Measurements from ENCODE around the gene LRRTM4.

LRRTM4 gene

GRCh38 chr2:77028032-77028600 is 494.1 kb downstream of the LRRTM4 start:
- FAIRE-seq = no peak
- TF ChIP-seq POLR2A (IDR thresholded peaks at IDR 0.05; ENCODE audit: low read depth, low read length) (no peak), POU2F2 (IDR thresholded peaks at IDR 0.05; ENCODE audit: low read depth, low read length) (no peak), PAX5 (IDR thresholded peaks at IDR 0.05; ENCODE audit: insufficient read depth, low read length, severe bottlenecking) (no peak), TAF1 (IDR thresholded peaks at IDR 0.05; ENCODE audit: low read depth, low read length) (no peak), SPI1 (IDR thresholded peaks at IDR 0.05; ENCODE audit: low read depth, low read length) (no peak), POLR2AphosphoS5 (IDR thresholded peaks at IDR 0.05; ENCODE audit: low read depth, low read length) (no peak)

GRCh38 chr2:77025714-77026113 is 496.5 kb downstream of the LRRTM4 start:
- DNase-seq (ENCODE audit: insufficient read length, low spot score) (no peak), FAIRE-seq (no peak)
- TF ChIP-seq POLR2AphosphoS5 (IDR thresholded peaks at IDR 0.05; ENCODE audit: low read depth, low read length) = no peak
- TF ChIP-seq TAF1 (IDR thresholded peaks at IDR 0.05; ENCODE audit: low read depth, low read length) = no peak
- TF ChIP-seq POLR2A (IDR thresholded peaks at IDR 0.05; ENCODE audit: low read depth, low read length) = no peak
- no peak for TF ChIP-seq POU2F2 (IDR thresholded peaks at IDR 0.05; ENCODE audit: low read depth, low read length)
- no peak for TF ChIP-seq SPI1 (IDR thresholded peaks at IDR 0.05; ENCODE audit: low read depth, low read length)
- TF ChIP-seq PAX5 (IDR thresholded peaks at IDR 0.05; ENCODE audit: insufficient read depth, low read length, severe bottlenecking) = no peak

More at GRCh38 chr2:77028032-77028600, 494.1 kb downstream of the LRRTM4 start:
- DNase-seq (ENCODE audit: insufficient read length, low spot score) = no peak

- TF ChIP-seq POLR2A (IDR thresholded peaks at IDR 0.05; ENCODE audit: low read depth, low read length) = no peak
- no peak for TF ChIP-seq POLR2AphosphoS5 (IDR thresholded peaks at IDR 0.05; ENCODE audit: low read depth, low read length)
- TF ChIP-seq POU2F2 (IDR thresholded peaks at IDR 0.05; ENCODE audit: low read depth, low read length) = no peak
- TF ChIP-seq PAX5 (IDR thresholded peaks at IDR 0.05; ENCODE audit: insufficient read depth, low read length, severe bottlenecking) = no peak
- TF ChIP-seq SPI1 (IDR thresholded peaks at IDR 0.05; ENCODE audit: low read depth, low read length) = no peak
- TF ChIP-seq TAF1 (IDR thresholded peaks at IDR 0.05; ENCODE audit: low read depth, low read length) = no peak
- DNase-seq (ENCODE audit: insufficient read length, low spot score) = no peak
- FAIRE-seq = no peak
Observed at GRCh38 chr2:77021161-77021560, 501.0 kb downstream of the LRRTM4 start.

GRCh38 chr2:77018219-77018618 is 504.0 kb downstream of the LRRTM4 start:
- FAIRE-seq (no peak), DNase-seq (ENCODE audit: insufficient read length, low spot score) (no peak)
- TF ChIP-seq TAF1 (IDR thresholded peaks at IDR 0.05; ENCODE audit: low read depth, low read length) (no peak), POLR2AphosphoS5 (IDR thresholded peaks at IDR 0.05; ENCODE audit: low read depth, low read length) (no peak), PAX5 (IDR thresholded peaks at IDR 0.05; ENCODE audit: insufficient read depth, low read length, severe bottlenecking) (no peak), POU2F2 (IDR thresholded peaks at IDR 0.05; ENCODE audit: low read depth, low read length) (no peak), POLR2A (IDR thresholded peaks at IDR 0.05; ENCODE audit: low read depth, low read length) (no peak), SPI1 (IDR thresholded peaks at IDR 0.05; ENCODE audit: low read depth, low read length) (no peak)

- no peak for FAIRE-seq
- no peak for DNase-seq (ENCODE audit: insufficient read length, low spot score)
- TF ChIP-seq POLR2AphosphoS5 (IDR thresholded peaks at IDR 0.05; ENCODE audit: low read depth, low read length) = no peak
Observed at GRCh38 chr2:77017355-77017745, 504.8 kb downstream of the LRRTM4 start.

GRCh38 chr2:77016443-77017354 is 505.5 kb downstream of the LRRTM4 start:
- DNase-seq (ENCODE audit: insufficient read length, low spot score) (no peak), FAIRE-seq (no peak)
- TF ChIP-seq POLR2A (IDR thresholded peaks at IDR 0.05; ENCODE audit: low read depth, low read length) (no peak), SPI1 (IDR thresholded peaks at IDR 0.05; ENCODE audit: low read depth, low read length) (no peak), TAF1 (IDR thresholded peaks at IDR 0.05; ENCODE audit: low read depth, low read length) (no peak), POU2F2 (IDR thresholded peaks at IDR 0.05; ENCODE audit: low read depth, low read length) (no peak), PAX5 (IDR thresholded peaks at IDR 0.05; ENCODE audit: insufficient read depth, low read length, severe bottlenecking) (no peak), POLR2AphosphoS5 (IDR thresholded peaks at IDR 0.05; ENCODE audit: low read depth, low read length) (no peak)

- no peak for FAIRE-seq
- DNase-seq (ENCODE audit: insufficient read length, low spot score) = no peak
Observed at GRCh38 chr2:77013953-77014352, 508.2 kb downstream of the LRRTM4 start.

GRCh38 chr2:77013457-77013856 is 508.7 kb downstream of the LRRTM4 start:
- FAIRE-seq = no peak
- no peak for TF ChIP-seq POLR2A (IDR thresholded peaks at IDR 0.05; ENCODE audit: low read depth, low read length)
- no peak for TF ChIP-seq SPI1 (IDR thresholded peaks at IDR 0.05; ENCODE audit: low read depth, low read length)
- no peak for TF ChIP-seq PAX5 (IDR thresholded peaks at IDR 0.05; ENCODE audit: insufficient read depth, low read length, severe bottlenecking)
- DNase-seq (ENCODE audit: insufficient read length, low spot score) = no peak

More at GRCh38 chr2:77013953-77014352, 508.2 kb downstream of the LRRTM4 start:
- TF ChIP-seq PAX5 (IDR thresholded peaks at IDR 0.05; ENCODE audit: insufficient read depth, low read length, severe bottlenecking) = no peak
- TF ChIP-seq POLR2A (IDR thresholded peaks at IDR 0.05; ENCODE audit: low read depth, low read length) = no peak
- TF ChIP-seq POLR2AphosphoS5 (IDR thresholded peaks at IDR 0.05; ENCODE audit: low read depth, low read length) = no peak
- no peak for TF ChIP-seq POU2F2 (IDR thresholded peaks at IDR 0.05; ENCODE audit: low read depth, low read length)
- no peak for TF ChIP-seq SPI1 (IDR thresholded peaks at IDR 0.05; ENCODE audit: low read depth, low read length)
- TF ChIP-seq TAF1 (IDR thresholded peaks at IDR 0.05; ENCODE audit: low read depth, low read length) = no peak

- no peak for FAIRE-seq
- no peak for DNase-seq (ENCODE audit: insufficient read length, low spot score)
- no peak for TF ChIP-seq SPI1 (IDR thresholded peaks at IDR 0.05; ENCODE audit: low read depth, low read length)
- no peak for TF ChIP-seq POU2F2 (IDR thresholded peaks at IDR 0.05; ENCODE audit: low read depth, low read length)
- no peak for TF ChIP-seq PAX5 (IDR thresholded peaks at IDR 0.05; ENCODE audit: insufficient read depth, low read length, severe bottlenecking)
Observed at GRCh38 chr2:77009307-77009706, 512.9 kb downstream of the LRRTM4 start.

GRCh38 chr2:77008853-77009252 is 513.3 kb downstream of the LRRTM4 start:
- TF ChIP-seq POU2F2 (IDR thresholded peaks at IDR 0.05; ENCODE audit: low read depth, low read length) (no peak), POLR2AphosphoS5 (IDR thresholded peaks at IDR 0.05; ENCODE audit: low read depth, low read length) (no peak), TAF1 (IDR thresholded peaks at IDR 0.05; ENCODE audit: low read depth, low read length) (no peak), POLR2A (IDR thresholded peaks at IDR 0.05; ENCODE audit: low read depth, low read length) (no peak), SPI1 (IDR thresholded peaks at IDR 0.05; ENCODE audit: low read depth, low read length) (no peak), PAX5 (IDR thresholded peaks at IDR 0.05; ENCODE audit: insufficient read depth, low read length, severe bottlenecking) (no peak)
- DNase-seq (ENCODE audit: insufficient read length, low spot score) (no peak), FAIRE-seq (no peak)

All from GM12891 (cell line).